ENCODE data around the gene RNASET2. TPM values are rescaled to one million over a fixed set of nuclear protein-coding genes. Genes with fewer than 3 reads are reported as not detected.

The RNASET2 gene
- total and polyA plus RNA-seq, 2 of the 13 experiments (the other 11 are each of a cell fraction or from before 2014, with no cell fraction given): 44.6 to 597 TPM

- no peak for TF ChIP-seq ZNF142 (CRISPR knock-in tag; IDR thresholded peaks at IDR 0.05)
- TF ChIP-seq, protein P1, sequence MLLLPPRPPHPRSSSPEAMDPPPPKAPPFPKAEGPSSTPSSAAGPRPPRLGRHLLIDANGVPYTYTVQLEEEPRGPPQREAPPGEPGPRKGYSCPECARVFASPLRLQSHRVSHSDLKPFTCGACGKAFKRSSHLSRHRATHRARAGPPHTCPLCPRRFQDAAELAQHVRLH (CRISPR knock-in tag; IDR thresholded peaks at IDR 0.05; ENCODE audit: borderline replicate concordance, low read depth): peak; percentile 76
- TF ChIP-seq ELF1 (CRISPR knock-in tag; IDR thresholded peaks at IDR 0.05): peak; percentile 94
- no peak; the same call in 1 of the 2 replicates for TF ChIP-seq ZNF441 (CRISPR knock-in tag; IDR thresholded peaks at IDR 0.05; ENCODE audit: borderline replicate concordance)
- no peak for TF ChIP-seq TOPORS (CRISPR knock-in tag; IDR thresholded peaks at IDR 0.05)
- no peak for TF ChIP-seq SOX6 (IDR thresholded peaks at IDR 0.05)
- TF ChIP-seq SOX6 (CRISPR knock-in tag; IDR thresholded peaks at IDR 0.05): peak; percentile 55
- TF ChIP-seq ZNF256 (CRISPR knock-in tag; conservative IDR thresholded peaks at IDR 0.05): no peak
- TF ChIP-seq, protein P2, sequence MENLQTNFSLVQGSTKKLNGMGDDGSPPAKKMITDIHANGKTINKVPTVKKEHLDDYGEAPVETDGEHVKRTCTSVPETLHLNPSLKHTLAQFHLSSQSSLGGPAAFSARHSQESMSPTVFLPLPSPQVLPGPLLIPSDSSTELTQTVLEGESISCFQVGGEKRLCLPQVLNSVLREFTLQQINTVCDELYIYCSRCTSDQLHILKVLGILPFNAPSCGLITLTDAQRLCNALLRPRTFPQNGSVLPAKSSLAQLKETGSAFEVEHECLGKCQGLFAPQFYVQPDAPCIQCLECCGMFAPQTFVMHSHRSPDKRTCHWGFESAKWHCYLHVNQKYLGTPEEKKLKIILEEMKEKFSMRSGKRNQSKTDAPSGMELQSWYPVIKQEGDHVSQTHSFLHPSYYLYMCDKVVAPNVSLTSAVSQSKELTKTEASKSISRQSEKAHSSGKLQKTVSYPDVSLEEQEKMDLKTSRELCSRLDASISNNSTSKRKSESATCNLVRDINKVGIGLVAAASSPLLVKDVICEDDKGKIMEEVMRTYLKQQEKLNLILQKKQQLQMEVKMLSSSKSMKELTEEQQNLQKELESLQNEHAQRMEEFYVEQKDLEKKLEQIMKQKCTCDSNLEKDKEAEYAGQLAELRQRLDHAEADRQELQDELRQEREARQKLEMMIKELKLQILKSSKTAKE (CRISPR knock-in tag; IDR thresholded peaks at IDR 0.05; ENCODE audit: borderline replicate concordance): no peak; the same call in 1 of the 2 replicates
- no peak for TF ChIP-seq SP140L (CRISPR knock-in tag; IDR thresholded peaks at IDR 0.05; ENCODE audit: borderline replicate concordance)
- no peak for TF ChIP-seq HDAC6 (IDR thresholded peaks at IDR 0.05; ENCODE audit: low read depth, low read length)
- no peak for TF ChIP-seq ZNF619 (CRISPR knock-in tag; IDR thresholded peaks at IDR 0.05)
- TF ChIP-seq GLI4 (CRISPR knock-in tag; IDR thresholded peaks at IDR 0.05; ENCODE audit: borderline replicate concordance): 0 out of 2 replicates have a peak, but pooled peaks have one; percentile 39
- TF ChIP-seq ZMYM2 (CRISPR knock-in tag; IDR thresholded peaks at IDR 0.05): peak; percentile 49
- no peak for TF ChIP-seq ZNF782 (CRISPR knock-in tag; IDR thresholded peaks at IDR 0.05; ENCODE audit: borderline replicate concordance)
- TF ChIP-seq, protein P3, sequence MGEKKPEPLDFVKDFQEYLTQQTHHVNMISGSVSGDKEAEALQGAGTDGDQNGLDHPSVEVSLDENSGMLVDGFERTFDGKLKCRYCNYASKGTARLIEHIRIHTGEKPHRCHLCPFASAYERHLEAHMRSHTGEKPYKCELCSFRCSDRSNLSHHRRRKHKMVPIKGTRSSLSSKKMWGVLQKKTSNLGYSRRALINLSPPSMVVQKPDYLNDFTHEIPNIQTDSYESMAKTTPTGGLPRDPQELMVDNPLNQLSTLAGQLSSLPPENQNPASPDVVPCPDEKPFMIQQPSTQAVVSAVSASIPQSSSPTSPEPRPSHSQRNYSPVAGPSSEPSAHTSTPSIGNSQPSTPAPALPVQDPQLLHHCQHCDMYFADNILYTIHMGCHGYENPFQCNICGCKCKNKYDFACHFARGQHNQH (CRISPR knock-in tag; IDR thresholded peaks at IDR 0.05): peak; percentile 93
- TF ChIP-seq ZNF564 (CRISPR knock-in tag; IDR thresholded peaks at IDR 0.05): peak; percentile 92
- no peak for TF ChIP-seq SIX4 (CRISPR knock-in tag; IDR thresholded peaks at IDR 0.05)
- TF ChIP-seq KDM2A (CRISPR knock-in tag; IDR thresholded peaks at IDR 0.05; ENCODE audit: borderline replicate concordance, low read depth): peak; percentile 42; the same call in 1 of the 2 replicates
Observed at GRCh38 chr6:166957087-166957804, 896 bp upstream of the RNASET2 start (continued).

All from HepG2 (cell line).